ENCODE results near the gene HCN2.
"Not testable (repeated sequence)": the region's sequence is repeated elsewhere in the genome, so short reads cannot be mapped to it uniquely, and the experiment has no call there.

HCN2 gene

GRCh38 chr19:601790-602189, 12.1 kb downstream of the HCN2 start:
- Histone ChIP-seq H3K4me3 (no peak overlapping the region), H3K36me3 (ENCODE audit: insufficient read depth, low read length) (no peaks in the 10 kb centered on the region), H3K9me3 (ENCODE audit: low read depth, low read length) (no peaks in the 10 kb centered on the region; the same call in 1 of the 2 replicates), H3K9ac (ENCODE audit: insufficient read length) (no peak overlapping the region), H3K27ac (no peak overlapping the region)
- no peak for TF ChIP-seq EZH2 (IDR thresholded peaks at IDR 0.05)
- TF ChIP-seq POLR2AphosphoS5 (IDR thresholded peaks at IDR 0.05; ENCODE audit: borderline replicate concordance, low read depth, low read length), result no peak
- TF ChIP-seq FOXP2 (optimal IDR thresholded peaks at IDR 0.05; ENCODE audit: control extremely low read depth, extremely low read length, insufficient read depth), result no peak
- no peak for DNase-seq (ENCODE audit: low read depth, low spot score)

- no peaks in the 10 kb centered on the region; the same call in 1 of the 2 replicates for H3K9me3 ChIP-seq (ENCODE audit: low read depth, low read length)
These were observed 13.0 kb downstream of the HCN2 start for GRCh38 chr19:602391-603301.

GRCh38 chr19:603302-603639, 13.6 kb downstream of the HCN2 start:
- H3K4me3 ChIP-seq; H3K27ac ChIP-seq; DNase-seq (ENCODE audit: low read depth, low spot score); H3K9ac ChIP-seq (ENCODE audit: insufficient read length); H3K9me3 ChIP-seq (ENCODE audit: low read depth, low read length); H3K36me3 ChIP-seq (ENCODE audit: insufficient read depth, low read length): not testable (repeated sequence)

More at GRCh38 chr19:602391-603301, 13.0 kb downstream of the HCN2 start:
- Histone ChIP-seq H3K9ac (ENCODE audit: insufficient read length) (no peak overlapping the region), H3K4me3 (no peak overlapping the region), H3K36me3 (ENCODE audit: insufficient read depth, low read length) (no peaks in the 10 kb centered on the region), H3K27ac (no peak overlapping the region)
- TF ChIP-seq EZH2 (IDR thresholded peaks at IDR 0.05) (no peak), FOXP2 (optimal IDR thresholded peaks at IDR 0.05; ENCODE audit: control extremely low read depth, extremely low read length, insufficient read depth) (no peak), POLR2AphosphoS5 (IDR thresholded peaks at IDR 0.05; ENCODE audit: borderline replicate concordance, low read depth, low read length) (no peak)
- no peak for DNase-seq (ENCODE audit: low read depth, low spot score)

GRCh38 chr19:603779-604178, 14.1 kb downstream of the HCN2 start:
- H3K9ac ChIP-seq (ENCODE audit: insufficient read length); H3K36me3 ChIP-seq (ENCODE audit: insufficient read depth, low read length); H3K9me3 ChIP-seq (ENCODE audit: low read depth, low read length); DNase-seq (ENCODE audit: low read depth, low spot score); H3K4me3 ChIP-seq; H3K27ac ChIP-seq: not testable (repeated sequence)

GRCh38 chr19:604355-604754, 14.7 kb downstream of the HCN2 start:
- no peaks in the 10 kb centered on the region for H3K36me3 ChIP-seq (ENCODE audit: insufficient read depth, low read length)
- no peak for DNase-seq (ENCODE audit: low read depth, low spot score)
- no peak overlapping the region for H3K9ac ChIP-seq (ENCODE audit: insufficient read length)
- no peak overlapping the region for H3K27ac ChIP-seq
- H3K9me3 ChIP-seq (ENCODE audit: low read depth, low read length), result no peaks in the 10 kb centered on the region
- TF ChIP-seq POLR2AphosphoS5 (IDR thresholded peaks at IDR 0.05; ENCODE audit: borderline replicate concordance, low read depth, low read length) (no peak), EZH2 (IDR thresholded peaks at IDR 0.05) (no peak), FOXP2 (optimal IDR thresholded peaks at IDR 0.05; ENCODE audit: control extremely low read depth, extremely low read length, insufficient read depth) (no peak)
- no peak overlapping the region for H3K4me3 ChIP-seq

- not testable (repeated sequence) for DNase-seq (ENCODE audit: low read depth, low spot score); H3K4me3 ChIP-seq; H3K9ac ChIP-seq (ENCODE audit: insufficient read length); H3K36me3 ChIP-seq (ENCODE audit: insufficient read depth, low read length); H3K9me3 ChIP-seq (ENCODE audit: low read depth, low read length); H3K27ac ChIP-seq
These were observed 15.6 kb downstream of the HCN2 start for GRCh38 chr19:605061-605971.

GRCh38 chr19:607301-608154, 17.8 kb downstream of the HCN2 start:
- H3K4me3 ChIP-seq, result no peak overlapping the region
- H3K9ac ChIP-seq (ENCODE audit: insufficient read length), result no peak overlapping the region
- no peak overlapping the region for H3K27ac ChIP-seq
- no peaks in the 10 kb centered on the region for H3K36me3 ChIP-seq (ENCODE audit: insufficient read depth, low read length)
- TF ChIP-seq FOXP2 (optimal IDR thresholded peaks at IDR 0.05; ENCODE audit: control extremely low read depth, extremely low read length, insufficient read depth) (no peak), EZH2 (IDR thresholded peaks at IDR 0.05) (no peak), POLR2AphosphoS5 (IDR thresholded peaks at IDR 0.05; ENCODE audit: borderline replicate concordance, low read depth, low read length) (no peak)
- DNase-seq (ENCODE audit: low read depth, low spot score), result no peak
- H3K9me3 ChIP-seq (ENCODE audit: low read depth, low read length), result no peaks in the 10 kb centered on the region

Measured in SK-N-MC (cell line).